K562 (cell line): ENCODE measurements around the gene SORT1. TPM values are rescaled to one million over a fixed set of nuclear protein-coding genes. Genes with fewer than 3 reads are reported as not detected.

ENCODE experiments used
- DNMT1 ChIP-seq: fragments of 450-650 bp; IDR thresholded peaks from 2 replicates; pipeline ENCODE4 v1.6.1; 2016; ENCODE audit warnings: antibody characterized with exemption, mild to moderate bottlenecking
- E2F3 ChIP-seq: fragments of 250-450 bp; sonication (Bioruptor Pico); IDR thresholded peaks from 2 replicates; pipeline ENCODE4 v1.4.0; 2020; ENCODE audit warnings: mild to moderate bottlenecking
- KDM1A ChIP-seq, 2 experiments: fragments of 450-650 bp; IDR thresholded peaks; 2 replicates each; pipeline ENCODE4 v1.6.1; 2016; ENCODE audit warnings: mild to moderate bottlenecking in 2 of 2
- MED1 ChIP-seq: sonication (generic); formaldehyde crosslinking; IDR thresholded peaks from 2 replicates; pipeline ENCODE4 v1.8.1; 2023; ENCODE audit warnings: missing genetic modification reagents, borderline replicate concordance
- NELFE ChIP-seq: IDR thresholded peaks from 2 replicates; pipeline ENCODE4 v1.6.1; 2011; ENCODE audit warnings: mild to moderate bottlenecking; ENCODE audit not compliant: insufficient read depth, insufficient read length
- NR3C1 ChIP-seq: sonication (generic); formaldehyde crosslinking; IDR thresholded peaks from 2 replicates; pipeline ENCODE4 v1.8.1; 2022; ENCODE audit warnings: missing genetic modification reagents
- POLR2H ChIP-seq: IDR thresholded peaks from 2 replicates; pipeline ENCODE4 v1.6.1; 2016; ENCODE audit warnings: missing genetic modification characterization, low read depth, mild to moderate bottlenecking, control low read depth, missing compliant biosample characterization, moderate library complexity
- SETDB1 ChIP-seq: IDR thresholded peaks from one replicate; pipeline ENCODE4 v1.6.1; 2012; ENCODE audit warnings: low read length, control low read depth, inconsistent platforms
- SMC3 ChIP-seq: conservative IDR thresholded peaks from 2 replicates; pipeline ENCODE4 v1.6.1; 2011; ENCODE audit warnings: low read depth, low read length, improper control_type of control experiment; ENCODE audit not compliant: insufficient read depth
- SRSF3 ChIP-seq: fragments of 200-400 bp; formaldehyde crosslinking; IDR thresholded peaks from 2 replicates; pipeline ENCODE4 v1.6.1; 2016; ENCODE audit warnings: mild to moderate bottlenecking, low read length, moderate library complexity; ENCODE audit not compliant: insufficient read depth
- TAF15 ChIP-seq: fragments of 200-400 bp; formaldehyde crosslinking; IDR thresholded peaks from 2 replicates; pipeline ENCODE4 v1.6.1; 2017; ENCODE audit warnings: mild to moderate bottlenecking, low read depth, low read length, moderate library complexity
- ZFP30 ChIP-seq: fragments of 250-450 bp; sonication (Bioruptor Pico); IDR thresholded peaks from 2 replicates; pipeline ENCODE4 v1.8.0; 2022; ENCODE audit warnings: moderate library complexity, mild to moderate bottlenecking, inconsistent platforms, borderline replicate concordance
- ZNF75A ChIP-seq: fragments of 450-650 bp; formaldehyde crosslinking; IDR thresholded peaks from 2 replicates; pipeline ENCODE4 v1.4.0; 2020; ENCODE audit warnings: mild to moderate bottlenecking
- polyA plus RNA-seq, 8 experiments: library from polyadenylated mRNA; depleted of rRNA in 4 of 8; stranded (reverse) in 5 of 8; unstranded in 3 of 8; fragments of >200 nt; fragmentation: Nextera tagmentation in 2 of 8; fragmentation: Illumina TruSeq in 1 of 8; extraction: Ambion mirVana in 2 of 8; extraction: Trizol in 1 of 8; gene quantifications; 2 replicates each; pipeline versions ENCODE4 v1.2.1 to v1.2.3, GENCODE V29; 2011 to 2014; ENCODE audit warnings: inconsistent platforms in 1 of 8, missing spikeins in 1 of 8
- total RNA-seq, 7 experiments: library from RNA; depleted of rRNA in 6 of 7; stranded (reverse); fragments of >200 nt in 6 of 7; fragmentation: Illumina TruSeq in 2 of 7; extraction: Trizol in 2 of 7; gene quantifications; 2 replicates each; pipeline versions ENCODE4 v1.2.1 to v1.2.3, GENCODE V29; 2011 to 2021; ENCODE audit warnings: low replicate concordance in 1 of 7
- TF ChIP-seq, protein P1 (sequence below): fragments of 250-450 bp; sonication (Bioruptor Pico); IDR thresholded peaks from 2 replicates; pipeline ENCODE4 v1.4.0; 2020; ENCODE audit warnings: mild to moderate bottlenecking, moderate library complexity, borderline replicate concordance
- TF ChIP-seq, protein P2 (sequence below), 2 experiments: fragments of 450-650 bp; IDR thresholded peaks; 2 replicates each; pipeline ENCODE4 v1.6.1; 2016
- TF ChIP-seq, protein P3 (sequence below): sonication (generic); formaldehyde crosslinking; IDR thresholded peaks from 2 replicates; pipeline ENCODE4 v1.9.0; 2022; ENCODE audit warnings: mild to moderate bottlenecking, missing genetic modification reagents
- TF ChIP-seq, protein P4 (sequence below), 2 experiments: fragments of 450-650 bp in 1 of 2; sonication (generic) in 1 of 2; formaldehyde crosslinking; conservative IDR thresholded peaks; 2 replicates each; pipeline versions ENCODE4 v1.4.0 to v1.8.1; 2020 to 2022; ENCODE audit warnings: mild to moderate bottlenecking in 1 of 2, missing genetic modification reagents in 1 of 2
- TF ChIP-seq, protein P5 (sequence below), 2 experiments: fragments of 150-350 bp in 1 of 2; IDR thresholded peaks; 2 replicates each; pipeline ENCODE4 v1.6.1; 2012 to 2016; ENCODE audit warnings: low read depth in 2 of 2, low read length in 2 of 2, mild to moderate bottlenecking in 1 of 2, moderate library complexity in 1 of 2

The SORT1 gene
- total and polyA plus RNA-seq, 9 of the 15 experiments (the other 6 are each of a cell fraction or from before 2014, with no cell fraction given), result 27.4 to 112 (median 65.0) TPM

DNA sequence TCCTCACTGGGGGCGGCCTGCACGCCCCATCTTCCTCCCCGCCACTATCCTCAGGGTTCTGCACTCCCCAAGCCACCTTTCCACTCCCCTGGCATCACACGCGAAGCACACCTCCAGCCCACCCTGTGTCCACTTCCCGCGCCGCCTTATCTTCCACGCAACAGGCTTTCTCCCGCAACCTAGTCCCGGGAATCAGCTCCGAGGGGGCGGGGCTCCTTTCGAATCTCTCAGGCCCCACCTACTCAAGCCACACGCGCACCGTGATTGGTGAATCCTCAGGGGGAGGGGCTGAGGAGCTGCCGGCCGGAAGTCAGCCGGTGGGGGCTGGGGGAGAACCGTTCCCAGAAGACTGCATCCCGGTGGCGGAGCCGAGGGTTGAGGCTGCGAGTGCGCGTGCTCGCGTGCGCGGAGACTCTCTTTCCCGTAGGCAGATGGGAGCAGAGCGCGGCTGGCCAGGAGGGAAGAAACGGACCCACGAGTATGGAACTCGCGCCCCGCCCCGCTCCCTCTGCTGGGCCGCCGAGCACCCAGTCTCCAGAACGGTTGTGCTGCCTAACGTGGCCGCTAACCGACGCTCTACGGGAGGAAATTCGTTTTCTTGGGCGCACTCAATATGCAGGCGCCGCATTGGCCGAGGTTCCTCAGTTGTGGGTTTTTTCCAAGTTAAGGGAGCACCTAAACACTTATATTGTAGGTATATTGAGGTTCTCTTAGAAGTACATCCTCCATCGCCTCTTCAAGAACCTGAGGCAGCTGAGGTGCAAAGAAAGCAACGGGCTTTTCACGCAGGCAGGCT is 114.6 kb downstream of the SORT1 start, which contains the start of gene PSRC1 (continued):
- TF ChIP-seq SRSF3 (no peak), MED1 (CRISPR knock-in tag) (no peak), DNMT1 (no peak; the same call in 1 of the 2 replicates), NELFE (no peak), SMC3 (0 out of 2 replicates have a peak, but pooled peaks have one; percentile 5), ZFP30 (CRISPR knock-in tag) (no peak), NR3C1 (CRISPR knock-in tag) (0 out of 2 replicates have a peak, but pooled peaks have one; percentile 8), SETDB1 (no peak), ZNF75A (CRISPR knock-in tag) (no peak), E2F3 (peak; percentile 49; the same call in 1 of the 2 replicates), POLR2H (tag) (peak; percentile 80), TAF15 (no peak), KDM1A (IDR thresholded peaks at IDR 0.05) (no peak; a peak in 1 of 4 replicates)
- TF ChIP-seq, protein P1, sequence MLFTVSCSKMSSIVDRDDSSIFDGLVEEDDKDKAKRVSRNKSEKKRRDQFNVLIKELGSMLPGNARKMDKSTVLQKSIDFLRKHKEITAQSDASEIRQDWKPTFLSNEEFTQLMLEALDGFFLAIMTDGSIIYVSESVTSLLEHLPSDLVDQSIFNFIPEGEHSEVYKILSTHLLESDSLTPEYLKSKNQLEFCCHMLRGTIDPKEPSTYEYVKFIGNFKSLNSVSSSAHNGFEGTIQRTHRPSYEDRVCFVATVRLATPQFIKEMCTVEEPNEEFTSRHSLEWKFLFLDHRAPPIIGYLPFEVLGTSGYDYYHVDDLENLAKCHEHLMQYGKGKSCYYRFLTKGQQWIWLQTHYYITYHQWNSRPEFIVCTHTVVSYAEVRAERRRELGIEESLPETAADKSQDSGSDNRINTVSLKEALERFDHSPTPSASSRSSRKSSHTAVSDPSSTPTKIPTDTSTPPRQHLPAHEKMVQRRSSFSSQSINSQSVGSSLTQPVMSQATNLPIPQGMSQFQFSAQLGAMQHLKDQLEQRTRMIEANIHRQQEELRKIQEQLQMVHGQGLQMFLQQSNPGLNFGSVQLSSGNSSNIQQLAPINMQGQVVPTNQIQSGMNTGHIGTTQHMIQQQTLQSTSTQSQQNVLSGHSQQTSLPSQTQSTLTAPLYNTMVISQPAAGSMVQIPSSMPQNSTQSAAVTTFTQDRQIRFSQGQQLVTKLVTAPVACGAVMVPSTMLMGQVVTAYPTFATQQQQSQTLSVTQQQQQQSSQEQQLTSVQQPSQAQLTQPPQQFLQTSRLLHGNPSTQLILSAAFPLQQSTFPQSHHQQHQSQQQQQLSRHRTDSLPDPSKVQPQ (CRISPR knock-in tag), result no peak
- TF ChIP-seq, protein P2, sequence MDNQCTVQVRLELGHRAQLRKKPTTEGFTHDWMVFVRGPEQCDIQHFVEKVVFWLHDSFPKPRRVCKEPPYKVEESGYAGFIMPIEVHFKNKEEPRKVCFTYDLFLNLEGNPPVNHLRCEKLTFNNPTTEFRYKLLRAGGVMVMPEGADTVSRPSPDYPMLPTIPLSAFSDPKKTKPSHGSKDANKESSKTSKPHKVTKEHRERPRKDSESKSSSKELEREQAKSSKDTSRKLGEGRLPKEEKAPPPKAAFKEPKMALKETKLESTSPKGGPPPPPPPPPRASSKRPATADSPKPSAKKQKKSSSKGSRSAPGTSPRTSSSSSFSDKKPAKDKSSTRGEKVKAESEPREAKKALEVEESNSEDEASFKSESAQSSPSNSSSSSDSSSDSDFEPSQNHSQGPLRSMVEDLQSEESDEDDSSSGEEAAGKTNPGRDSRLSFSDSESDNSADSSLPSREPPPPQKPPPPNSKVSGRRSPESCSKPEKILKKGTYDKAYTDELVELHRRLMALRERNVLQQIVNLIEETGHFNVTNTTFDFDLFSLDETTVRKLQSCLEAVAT (IDR thresholded peaks at IDR 0.05), result peak; percentile 51 to 55; a peak in 2 of 4 replicates
- TF ChIP-seq, protein P3, sequence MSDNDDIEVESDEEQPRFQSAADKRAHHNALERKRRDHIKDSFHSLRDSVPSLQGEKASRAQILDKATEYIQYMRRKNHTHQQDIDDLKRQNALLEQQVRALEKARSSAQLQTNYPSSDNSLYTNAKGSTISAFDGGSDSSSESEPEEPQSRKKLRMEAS (CRISPR knock-in tag), result peak; percentile 82
- TF ChIP-seq, protein P4, sequence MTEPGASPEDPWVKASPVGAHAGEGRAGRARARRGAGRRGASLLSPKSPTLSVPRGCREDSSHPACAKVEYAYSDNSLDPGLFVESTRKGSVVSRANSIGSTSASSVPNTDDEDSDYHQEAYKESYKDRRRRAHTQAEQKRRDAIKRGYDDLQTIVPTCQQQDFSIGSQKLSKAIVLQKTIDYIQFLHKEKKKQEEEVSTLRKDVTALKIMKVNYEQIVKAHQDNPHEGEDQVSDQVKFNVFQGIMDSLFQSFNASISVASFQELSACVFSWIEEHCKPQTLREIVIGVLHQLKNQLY (CRISPR knock-in tag; conservative IDR thresholded peaks at IDR 0.05), result no peak
- TF ChIP-seq, protein P5, sequence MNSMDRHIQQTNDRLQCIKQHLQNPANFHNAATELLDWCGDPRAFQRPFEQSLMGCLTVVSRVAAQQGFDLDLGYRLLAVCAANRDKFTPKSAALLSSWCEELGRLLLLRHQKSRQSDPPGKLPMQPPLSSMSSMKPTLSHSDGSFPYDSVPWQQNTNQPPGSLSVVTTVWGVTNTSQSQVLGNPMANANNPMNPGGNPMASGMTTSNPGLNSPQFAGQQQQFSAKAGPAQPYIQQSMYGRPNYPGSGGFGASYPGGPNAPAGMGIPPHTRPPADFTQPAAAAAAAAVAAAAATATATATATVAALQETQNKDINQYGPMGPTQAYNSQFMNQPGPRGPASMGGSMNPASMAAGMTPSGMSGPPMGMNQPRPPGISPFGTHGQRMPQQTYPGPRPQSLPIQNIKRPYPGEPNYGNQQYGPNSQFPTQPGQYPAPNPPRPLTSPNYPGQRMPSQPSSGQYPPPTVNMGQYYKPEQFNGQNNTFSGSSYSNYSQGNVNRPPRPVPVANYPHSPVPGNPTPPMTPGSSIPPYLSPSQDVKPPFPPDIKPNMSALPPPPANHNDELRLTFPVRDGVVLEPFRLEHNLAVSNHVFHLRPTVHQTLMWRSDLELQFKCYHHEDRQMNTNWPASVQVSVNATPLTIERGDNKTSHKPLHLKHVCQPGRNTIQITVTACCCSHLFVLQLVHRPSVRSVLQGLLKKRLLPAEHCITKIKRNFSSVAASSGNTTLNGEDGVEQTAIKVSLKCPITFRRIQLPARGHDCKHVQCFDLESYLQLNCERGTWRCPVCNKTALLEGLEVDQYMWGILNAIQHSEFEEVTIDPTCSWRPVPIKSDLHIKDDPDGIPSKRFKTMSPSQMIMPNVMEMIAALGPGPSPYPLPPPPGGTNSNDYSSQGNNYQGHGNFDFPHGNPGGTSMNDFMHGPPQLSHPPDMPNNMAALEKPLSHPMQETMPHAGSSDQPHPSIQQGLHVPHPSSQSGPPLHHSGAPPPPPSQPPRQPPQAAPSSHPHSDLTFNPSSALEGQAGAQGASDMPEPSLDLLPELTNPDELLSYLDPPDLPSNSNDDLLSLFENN (IDR thresholded peaks at IDR 0.05; ENCODE audit: low read depth in 2 of 2, low read length in 2 of 2), result peak in 1 of 2 experiments; percentile 16; a peak in 1 of 4 replicates
